Natural killer cell (primary cell): Measurements from ENCODE around the gene ACTR2. TPM values are rescaled to one million over a fixed set of nuclear protein-coding genes. Genes with fewer than 3 reads are reported as not detected.

ENCODE experiments used
- ATAC-seq, 3 donors: fragments of 150-1000 bp in 2 of 3; fragments of 200-7000 bp in 1 of 3; cut with Tn5 transposase; 1 replicate in 1 of 3; 2 replicates in 2 of 3; pipeline ENCODE4 v1.10.0; 2021; ENCODE audit warnings: mild to moderate bottlenecking in 2 of 3, moderate library complexity in 2 of 3
- DNase-seq, 2 donors: peaks; one replicate each; pipeline versions ENCODE4 v3.0.0 to v3.0.0-alpha.2; 2013 to 2021; ENCODE audit warnings: mixed read lengths in 1 of 2
- H3K27ac ChIP-seq: one replicate; pipeline ENCODE4 v1.5.1; 2013; ENCODE audit warnings: mild to moderate bottlenecking, low read length
- H3K27me3 ChIP-seq: one replicate; pipeline ENCODE4 v1.6.1; 2013; ENCODE audit warnings: low read length; ENCODE audit not compliant: control insufficient read depth, insufficient read depth
- H3K36me3 ChIP-seq: one replicate; pipeline ENCODE4 v1.6.1; 2013; ENCODE audit warnings: low read length; ENCODE audit not compliant: control insufficient read depth, insufficient read depth
- H3K4me1 ChIP-seq: one replicate; pipeline ENCODE4 v1.6.1; 2013; ENCODE audit warnings: low read length; ENCODE audit not compliant: control insufficient read depth, insufficient read depth
- H3K4me3 ChIP-seq: one replicate; pipeline ENCODE4 v1.5.1; 2013; ENCODE audit warnings: low read length
- H3K9me3 ChIP-seq: one replicate; pipeline ENCODE4 v1.6.1; 2013; ENCODE audit warnings: low read length; ENCODE audit not compliant: control insufficient read depth, insufficient read depth
- H3K27ac Mint-ChIP-seq, 2 donors: one replicate each; pipeline ENCODE4 v1.8.0; 2022; ENCODE audit warnings: mild to moderate bottlenecking in 2 of 2, mixed read lengths in 2 of 2, moderate library complexity in 1 of 2
- H3K27me3 Mint-ChIP-seq, 2 donors: one replicate each; pipeline ENCODE4 v1.8.0; 2022; ENCODE audit warnings: low read depth in 2 of 2, mixed read lengths in 2 of 2
- H3K36me3 Mint-ChIP-seq: one replicate; pipeline ENCODE4 v1.8.0; 2022; ENCODE audit warnings: mixed read lengths
- H3K4me1 Mint-ChIP-seq, 2 donors: one replicate each; pipeline ENCODE4 v1.8.0; 2022; ENCODE audit warnings: mixed read lengths in 2 of 2
- H3K4me3 Mint-ChIP-seq: one replicate; pipeline ENCODE4 v1.8.0; 2022; ENCODE audit warnings: mild to moderate bottlenecking, moderate library complexity, mixed read lengths
- H3K9me3 Mint-ChIP-seq, 2 donors: one replicate each; pipeline ENCODE4 v1.8.0; 2022; ENCODE audit warnings: mixed read lengths in 2 of 2
- CTCF ChIP-seq: fragments of 200-600 bp; IDR thresholded peaks from one replicate; pipeline ENCODE4 v1.8.0; 2022; ENCODE audit warnings: antibody characterized with exemption
- WGBS: methylation state at CpG from one replicate; pipeline ENCODE4 v1.1.7; 2013; ENCODE audit warnings: missing lambda C conversion rate; ENCODE audit not compliant: insufficient coverage; 5-methylcytosine and 5-hydroxymethylcytosine counted together
- intact Hi-C: fragments of 100-400 bp; cut with micrococcal nuclease; formaldehyde crosslinking; loops from one replicate; pipeline ENCODE4 v1.14.2; 2022
- total RNA-seq, 4 donors: library from RNA; stranded (reverse); fragments of 120-200 nt in 1 of 4; gene quantifications; one replicate each; pipeline versions ENCODE4 v1.2.3 to v1.2.4, GENCODE V29; 2013 to 2022

The ACTR2 gene
- total RNA-seq, 3 donors from 2014 or later (not counting 1 experiment from before 2014, with no cell fraction given): 346 to 404 (median 403) TPM

DNA sequence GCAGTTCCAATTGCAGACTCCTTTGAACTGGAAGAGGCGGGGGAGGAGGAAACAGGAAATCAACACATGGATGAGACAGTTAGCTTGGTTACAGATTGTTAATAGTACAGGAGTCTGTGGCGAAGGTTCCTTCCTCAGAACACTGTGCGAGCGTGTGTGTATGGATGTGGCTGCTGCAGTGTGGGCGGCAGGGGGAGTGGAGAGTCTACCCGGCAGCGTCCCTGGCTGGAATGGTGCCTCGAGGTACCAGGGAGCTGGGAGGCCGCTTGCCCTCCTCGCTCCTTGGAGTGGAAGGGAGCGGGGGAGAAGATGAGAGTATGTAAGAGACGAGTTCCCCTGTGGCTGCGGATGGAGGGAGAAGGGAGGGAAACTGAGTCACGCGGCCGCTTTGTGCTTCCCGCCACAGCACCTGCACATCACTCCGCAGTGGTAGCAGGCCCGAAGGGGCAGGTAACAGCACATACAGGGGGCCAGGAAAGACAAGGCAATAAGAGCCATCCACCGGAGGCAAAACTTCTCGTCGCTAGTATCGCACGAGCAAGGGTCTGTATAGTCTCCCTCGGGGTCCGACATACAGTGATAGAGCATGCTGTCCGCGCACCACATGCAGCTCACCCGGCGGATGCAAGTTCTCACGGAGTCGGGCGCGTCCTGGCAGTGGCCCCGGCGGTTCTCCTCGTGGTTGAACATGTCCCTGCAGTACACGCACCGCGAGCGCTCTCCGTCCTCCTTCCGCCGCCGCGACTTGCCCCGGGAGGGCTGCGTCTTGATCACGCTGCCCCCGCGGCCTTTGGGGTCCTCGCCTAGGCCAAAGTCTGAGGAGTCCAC lies 85.7 kb downstream of the ACTR2 start:
- 91% methylated on average over 52 of the region's 52 CpGs for WGBS
- intact Hi-C loops: no loop called here

DNA sequence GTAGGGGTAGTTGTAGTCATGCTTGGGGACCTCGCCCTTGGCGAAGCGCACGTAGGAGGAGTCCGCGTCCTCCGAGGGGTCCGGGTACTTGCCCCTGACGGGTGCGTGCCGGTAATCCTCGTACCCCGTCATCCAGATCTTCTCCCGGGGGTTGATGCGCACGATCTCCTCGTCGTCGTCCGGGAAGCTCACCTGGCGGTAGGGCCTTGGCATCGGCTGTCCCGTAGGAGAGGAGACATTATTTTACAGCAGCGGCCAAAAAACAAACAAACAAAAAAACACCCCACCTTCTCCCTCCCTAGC lies 86.3 kb downstream of the ACTR2 start:
- no peak overlapping the region for H3K27ac Mint-ChIP-seq

More for the DNA sequence above, 85.7 kb downstream of the ACTR2 start:
- DNase-seq (no peak), ATAC-seq (no peak)
- no peak for TF ChIP-seq CTCF
- H3K27me3 Mint-ChIP-seq: no peaks in the 10 kb centered on the region
- Histone ChIP-seq H3K27ac (no peak overlapping the region), H3K9me3 (no peaks in the 10 kb centered on the region), H3K4me3 (no peak overlapping the region), H3K4me1 (no peaks in the 10 kb centered on the region), H3K36me3 (no peaks in the 10 kb centered on the region), H3K27me3 (no peaks in the 10 kb centered on the region)
- no peaks in the 10 kb centered on the region for H3K4me1 Mint-ChIP-seq
- peaks cover 7% of the 10 kb centered on the region for H3K36me3 Mint-ChIP-seq
- no peak overlapping the region for H3K27ac Mint-ChIP-seq
- no peaks in the 10 kb centered on the region for H3K9me3 Mint-ChIP-seq
- H3K4me3 Mint-ChIP-seq: no peak overlapping the region

DNA sequence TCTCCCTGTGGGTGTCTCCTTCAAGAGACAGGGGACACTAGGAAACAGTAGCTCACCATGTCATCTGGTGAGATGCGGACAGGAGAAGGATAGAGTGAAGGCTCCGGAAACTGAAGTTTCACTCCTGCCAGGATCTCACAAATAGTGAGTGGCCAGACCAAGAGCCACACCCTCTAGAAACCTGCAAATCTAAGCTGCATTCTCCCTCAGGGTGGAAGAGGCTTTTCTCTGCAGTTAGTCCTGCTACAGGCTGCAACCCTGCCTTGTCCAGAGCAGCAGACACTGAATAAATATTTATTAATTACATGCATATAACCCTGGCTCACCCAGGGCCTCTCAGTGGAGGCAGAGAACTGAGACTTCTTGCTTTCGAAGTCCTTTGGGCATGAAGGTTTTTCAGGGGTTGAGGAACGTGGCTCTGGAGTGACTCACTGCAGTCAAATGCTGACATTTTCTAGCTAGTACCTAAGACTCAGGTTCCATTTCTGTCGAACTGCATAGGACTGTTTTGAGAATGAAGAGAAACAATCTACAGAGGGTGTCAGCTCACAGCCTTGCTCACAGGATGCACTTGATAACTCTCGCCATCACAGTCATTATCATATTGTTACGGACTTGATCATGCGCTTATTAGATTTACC lies 87.3 kb downstream of the ACTR2 start:
- Histone ChIP-seq H3K27ac (no peak overlapping the region), H3K9me3 (no peaks in the 10 kb centered on the region), H3K36me3 (no peaks in the 10 kb centered on the region), H3K4me3 (no peak overlapping the region), H3K4me1 (peaks cover 4% of the 10 kb centered on the region), H3K27me3 (no peaks in the 10 kb centered on the region)
- H3K9me3 Mint-ChIP-seq: no peaks in the 10 kb centered on the region
- ATAC-seq (no peak), DNase-seq (no peak)
- H3K27ac Mint-ChIP-seq: no peak overlapping the region
- no peak for TF ChIP-seq CTCF
- H3K4me1 Mint-ChIP-seq: no peaks in the 10 kb centered on the region
- WGBS: 91% methylated on average over 8 of the region's 8 CpGs
- H3K4me3 Mint-ChIP-seq: no peak overlapping the region
- no peaks in the 10 kb centered on the region for H3K27me3 Mint-ChIP-seq
- intact Hi-C loops: no loop called here
- peaks cover 7% of the 10 kb centered on the region for H3K36me3 Mint-ChIP-seq

More for the DNA sequence above, 86.3 kb downstream of the ACTR2 start:
- Mint-ChIP-seq H3K27me3 (no peaks in the 10 kb centered on the region), H3K9me3 (no peaks in the 10 kb centered on the region), H3K36me3 (peaks cover 7% of the 10 kb centered on the region), H3K4me3 (no peak overlapping the region), H3K4me1 (no peaks in the 10 kb centered on the region)
- H3K27me3 ChIP-seq: no peaks in the 10 kb centered on the region
- H3K9me3 ChIP-seq: no peaks in the 10 kb centered on the region
- no peak overlapping the region for H3K27ac ChIP-seq
- WGBS: 97% methylated on average over 24 of the region's 24 CpGs
- ATAC-seq: no peak
- intact Hi-C loops: no loop called here
- no peak overlapping the region for H3K4me3 ChIP-seq
- no peak for TF ChIP-seq CTCF
- no peak for DNase-seq
- no peaks in the 10 kb centered on the region for H3K4me1 ChIP-seq
- H3K36me3 ChIP-seq: no peaks in the 10 kb centered on the region
